ENCODE data around the gene RAB42. TPM values are rescaled to one million over a fixed set of nuclear protein-coding genes. Genes with fewer than 3 reads are reported as not detected.
A peak's percentile ranks its signal among the peaks of the same experiment; 100 is the strongest.

Gene RAB42
- total and polyA plus RNA-seq, 9 of the 15 experiments (the other 6 are each of a cell fraction or from before 2014, with no cell fraction given): 0.07 to 0.14 (median 0.12) TPM; not detected in 6

DNA sequence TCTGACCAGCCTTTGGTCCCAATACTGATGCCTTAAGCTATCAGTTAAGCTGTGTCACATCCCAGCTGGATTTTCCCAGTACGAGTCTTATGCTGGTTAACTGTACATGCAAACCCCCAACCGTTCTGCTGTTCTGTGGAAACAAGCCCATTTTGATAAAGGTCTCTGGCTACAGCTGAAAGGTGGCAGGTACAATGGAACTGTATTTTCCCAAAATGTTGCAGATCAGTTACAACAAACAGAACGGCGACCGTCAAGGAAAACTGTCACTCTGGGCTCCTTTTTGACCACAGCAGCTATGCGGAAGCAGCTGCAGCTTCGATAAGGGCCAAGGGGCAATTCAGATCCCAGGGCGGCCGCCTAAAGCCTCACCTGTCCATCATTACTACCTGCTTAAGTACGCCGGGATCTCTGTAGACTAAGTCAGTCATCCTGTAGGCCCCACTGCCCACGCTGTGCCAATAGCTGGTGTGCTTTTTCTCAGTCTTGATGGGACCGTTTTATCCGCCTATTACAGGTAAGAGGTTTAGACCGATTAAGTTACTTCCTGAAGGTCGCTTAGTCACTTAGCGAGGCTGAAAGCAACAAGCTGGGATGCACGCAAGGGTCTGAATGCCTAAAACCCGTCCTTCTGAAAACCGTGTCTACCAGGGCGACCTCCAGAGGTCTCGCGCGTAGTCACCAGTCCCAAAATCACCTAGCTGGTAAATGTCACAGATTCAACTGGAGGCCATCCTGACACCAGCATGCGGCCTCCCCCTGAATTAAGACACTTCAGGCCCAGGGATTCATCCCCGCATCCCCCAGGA, 11.1 kb upstream of the RAB42 start:
- peak; percentile 53 to 76 (median 59) for DNase-seq (ENCODE audit: extremely low read depth in 1 of 4, low spot score in 3 of 4)
- peaks cover 42% of the 10 kb centered on the region for H3K79me2 ChIP-seq (ENCODE audit: control insufficient read depth, insufficient read depth, low read length)
- H3K4me2 ChIP-seq (ENCODE audit: insufficient read depth, low read length): peak overlapping the region; percentile 97
- FAIRE-seq: no peak
- H3K4me1 ChIP-seq (replicated peaks in 1 of 2; ENCODE audit: control insufficient read depth in 2 of 2, insufficient read depth in 2 of 2, low read length in 2 of 2): peaks cover 18 to 24% of the 10 kb centered on the region in 2 experiments; a peak in 4 of 5 replicates
- peaks cover 33% of the 10 kb centered on the region for H4K20me1 ChIP-seq (replicated peaks; ENCODE audit: control insufficient read depth, insufficient read depth, low read length)
- BruUV-seq (replicated peaks): TSS peak; percentile 74
- peak overlapping the region; percentile 77 for H3K27ac ChIP-seq (ENCODE audit: extremely low read depth, low read depth, low read length)
- no peaks in the 10 kb centered on the region for H3K27me3 ChIP-seq (ENCODE audit: control insufficient read depth in 2 of 2, insufficient read depth in 2 of 2, low read length in 2 of 2)
- peak overlapping the region; percentile 83 to 97 for H3K9ac ChIP-seq (ENCODE audit: insufficient read depth in 1 of 2, low read depth in 2 of 2, low read length in 2 of 2)
- no peak overlapping the region for H2AFZ ChIP-seq (ENCODE audit: low read depth, low read length)
- intact Hi-C loops (cut with micrococcal nuclease) (loop anchor here (2.0 kb wide), 2 partner anchors 62 to 68 kb away; partner anchors contain the start of gene RNU11), in situ Hi-C loops (cut with MboI) (no loop called here)
- ATAC-seq: peak; percentile 56
- WGBS (ENCODE audit: insufficient coverage, low coverage, missing lambda C conversion rate): under 1% methylated on average over 26 of the region's 26 CpGs
- H3K9me1 ChIP-seq (ENCODE audit: control insufficient read depth, insufficient read depth, low read length): peaks cover 11% of the 10 kb centered on the region
- H3K9me3 ChIP-seq (replicated peaks; ENCODE audit: control insufficient read depth, insufficient read depth, low read depth, low read length): no peaks in the 10 kb centered on the region
- ChIA-PET POLR2A (interaction anchor here (0.6 to 7.5 kb wide), 111 partner anchors 8 to 1215 kb away, joined by 3 to 201 read pairs (median 5); partner anchors contain the start of genes ATP5IF1, GMEB1, MED18 and PHACTR4), CTCF (ENCODE audit: low intra/inter-chr PET ratio) (interaction anchor here (0.8 kb wide), 1 partner anchor 63 kb away, joined by 3 read pairs; no protein-coding TSS in a partner anchor)
- peaks cover 48% of the 10 kb centered on the region for H3K36me3 ChIP-seq (ENCODE audit: control insufficient read depth, insufficient read depth, low read length)
- H3K4me3 ChIP-seq: peak overlapping the region; percentile 81
- TF ChIP-seq DEAF1 (CRISPR knock-in tag; IDR thresholded peaks at IDR 0.05): 0 out of 2 replicates have a peak, but pooled peaks have one; percentile 29
- TF ChIP-seq, protein P1, sequence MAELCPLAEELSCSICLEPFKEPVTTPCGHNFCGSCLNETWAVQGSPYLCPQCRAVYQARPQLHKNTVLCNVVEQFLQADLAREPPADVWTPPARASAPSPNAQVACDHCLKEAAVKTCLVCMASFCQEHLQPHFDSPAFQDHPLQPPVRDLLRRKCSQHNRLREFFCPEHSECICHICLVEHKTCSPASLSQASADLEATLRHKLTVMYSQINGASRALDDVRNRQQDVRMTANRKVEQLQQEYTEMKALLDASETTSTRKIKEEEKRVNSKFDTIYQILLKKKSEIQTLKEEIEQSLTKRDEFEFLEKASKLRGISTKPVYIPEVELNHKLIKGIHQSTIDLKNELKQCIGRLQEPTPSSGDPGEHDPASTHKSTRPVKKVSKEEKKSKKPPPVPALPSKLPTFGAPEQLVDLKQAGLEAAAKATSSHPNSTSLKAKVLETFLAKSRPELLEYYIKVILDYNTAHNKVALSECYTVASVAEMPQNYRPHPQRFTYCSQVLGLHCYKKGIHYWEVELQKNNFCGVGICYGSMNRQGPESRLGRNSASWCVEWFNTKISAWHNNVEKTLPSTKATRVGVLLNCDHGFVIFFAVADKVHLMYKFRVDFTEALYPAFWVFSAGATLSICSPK (IDR thresholded peaks at IDR 0.05; ENCODE audit: borderline replicate concordance): 0 out of 2 replicates have a peak, but pooled peaks have one; percentile 39
- TF ChIP-seq CTCFL (IDR thresholded peaks at IDR 0.05; ENCODE audit: borderline replicate concordance, insufficient read depth, low read depth, low read length, poor library complexity, severe bottlenecking): peak; percentile 50
- no peak for TF ChIP-seq NFYB (IDR thresholded peaks at IDR 0.05; ENCODE audit: extremely low read depth, insufficient read length)
- TF ChIP-seq RUNX1 (IDR thresholded peaks at IDR 0.05; ENCODE audit: low read depth): no peak
- TF ChIP-seq BRD9 (IDR thresholded peaks at IDR 0.05; ENCODE audit: low read depth, partially characterized antibody): no peak
- peak in 1 of 2 experiments; percentile 25; a peak in 2 of 4 replicates for TF ChIP-seq FOXK2 (conservative IDR thresholded peaks at IDR 0.05 in 1 of 2, IDR thresholded peaks at IDR 0.05 in 1 of 2; ENCODE audit: low read depth in 2 of 2)
- TF ChIP-seq, protein P2, sequence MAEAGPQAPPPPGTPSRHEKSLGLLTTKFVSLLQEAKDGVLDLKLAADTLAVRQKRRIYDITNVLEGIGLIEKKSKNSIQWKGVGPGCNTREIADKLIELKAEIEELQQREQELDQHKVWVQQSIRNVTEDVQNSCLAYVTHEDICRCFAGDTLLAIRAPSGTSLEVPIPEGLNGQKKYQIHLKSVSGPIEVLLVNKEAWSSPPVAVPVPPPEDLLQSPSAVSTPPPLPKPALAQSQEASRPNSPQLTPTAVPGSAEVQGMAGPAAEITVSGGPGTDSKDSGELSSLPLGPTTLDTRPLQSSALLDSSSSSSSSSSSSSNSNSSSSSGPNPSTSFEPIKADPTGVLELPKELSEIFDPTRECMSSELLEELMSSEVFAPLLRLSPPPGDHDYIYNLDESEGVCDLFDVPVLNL (CRISPR knock-in tag; IDR thresholded peaks at IDR 0.05; ENCODE audit: low read depth): 0 out of 2 replicates have a peak, but pooled peaks have one; percentile 11
- no peak for TF ChIP-seq U2AF1 (optimal IDR thresholded peaks at IDR 0.05; ENCODE audit: low read depth, low read length)
- TF ChIP-seq SMARCE1 (IDR thresholded peaks at IDR 0.05): peak; percentile 48; the same call in 1 of the 2 replicates
- TF ChIP-seq SMARCA5 (IDR thresholded peaks at IDR 0.05): 0 out of 2 replicates have a peak, but pooled peaks have one; percentile 13
- TF ChIP-seq HMG20A (CRISPR knock-in tag; conservative IDR thresholded peaks at IDR 0.05): no peak; the same call in 1 of the 2 replicates
- peak; percentile 25 for TF ChIP-seq RBM39 (optimal IDR thresholded peaks at IDR 0.05; ENCODE audit: low read depth, low read length)
